GM15510 (cell line): ENCODE measurements around the gene TP53I13.

Source experiments
- POLR2A ChIP-seq: IDR thresholded peaks from 3 replicates; pipeline ENCODE4 v1.6.1; 2011; ENCODE audit warnings: borderline replicate concordance; ENCODE audit not compliant: insufficient read length; ENCODE audit errors: extremely low read depth

Gene TP53I13

GRCh38 chr17:29610395-29610794, 41.9 kb downstream of the TP53I13 start:
- no peak for TF ChIP-seq POLR2A

GRCh38 chr17:29611351-29612093, 43.0 kb downstream of the TP53I13 start:
- TF ChIP-seq POLR2A = no peak

- no peak for TF ChIP-seq POLR2A
These were observed 43.5 kb downstream of the TP53I13 start for GRCh38 chr17:29612094-29612403.

GRCh38 chr17:29612404-29613280, 44.1 kb downstream of the TP53I13 start:
- no peak for TF ChIP-seq POLR2A

GRCh38 chr17:29613352-29613837, 44.9 kb downstream of the TP53I13 start:
- no peak for TF ChIP-seq POLR2A

GRCh38 chr17:29613856-29614255, 45.4 kb downstream of the TP53I13 start:
- no peak for TF ChIP-seq POLR2A

- no peak for TF ChIP-seq POLR2A
These were observed 46.0 kb downstream of the TP53I13 start for GRCh38 chr17:29614349-29615047.

- TF ChIP-seq POLR2A = no peak
These were observed 46.5 kb downstream of the TP53I13 start for GRCh38 chr17:29615048-29615385.

- no peak for TF ChIP-seq POLR2A
These were observed 47.2 kb downstream of the TP53I13 start for GRCh38 chr17:29615492-29616299.

- no peak for TF ChIP-seq POLR2A
These were observed 48.0 kb downstream of the TP53I13 start for GRCh38 chr17:29616300-29617048.

GRCh38 chr17:29617125-29617480, 48.6 kb downstream of the TP53I13 start:
- peak; percentile 42 for TF ChIP-seq POLR2A

- TF ChIP-seq POLR2A = no peak
These were observed 49.2 kb downstream of the TP53I13 start for GRCh38 chr17:29617481-29618271.
